ENCODE results near the gene RERE. TPM values are rescaled to one million over a fixed set of nuclear protein-coding genes. Genes with fewer than 3 reads are reported as not detected.

RERE gene
- total and polyA plus RNA-seq, 5 donors = 72.4 to 175 (median 161) TPM

- intact Hi-C loops (cut with DNase I) = no loop called here
- H3K27ac ChIP-seq (ENCODE audit: low read length) = peak overlapping the region; percentile 18
Measured at GRCh38 chr1:8858112-8858668, 40.8 kb upstream of the RERE start.

GRCh38 chr1:8856689-8857412 lies 39.4 kb upstream of the RERE start:
- Histone ChIP-seq H3K27ac (ENCODE audit: low read length) (no peak overlapping the region), H3K4me3 (ENCODE audit: low read length) (no peak overlapping the region), H3K4me1 (ENCODE audit: control insufficient read depth, insufficient read depth, low read length) (peaks cover 4% of the 10 kb centered on the region), H3K9me3 (ENCODE audit: control insufficient read depth, low read length) (no peaks in the 10 kb centered on the region), H3K27me3 (ENCODE audit: control insufficient read depth, insufficient read depth) (no peaks in the 10 kb centered on the region)
- intact Hi-C loops (cut with DNase I) = no loop called here
- ATAC-seq (no peak), DNase-seq (no peak)
- WGBS = 89% methylated on average over 14 of the region's 14 CpGs

More at GRCh38 chr1:8858112-8858668, 40.8 kb upstream of the RERE start:
- Histone ChIP-seq H3K9me3 (ENCODE audit: control insufficient read depth, low read length) (no peaks in the 10 kb centered on the region), H3K4me1 (ENCODE audit: control insufficient read depth, insufficient read depth, low read length) (peaks cover 4% of the 10 kb centered on the region), H3K4me3 (ENCODE audit: low read length) (no peak overlapping the region), H3K27me3 (ENCODE audit: control insufficient read depth, insufficient read depth) (no peaks in the 10 kb centered on the region)
- WGBS = 21% methylated on average over 2 of the region's 2 CpGs
- ATAC-seq (peak; percentile 48 to 79), DNase-seq (no peak)

- intact Hi-C loops (cut with DNase I) = no loop called here
- 87% methylated on average over 7 of the region's 7 CpGs for WGBS
- Histone ChIP-seq H3K4me1 (ENCODE audit: control insufficient read depth, insufficient read depth, low read length) (peaks cover 3% of the 10 kb centered on the region), H3K9me3 (ENCODE audit: control insufficient read depth, low read length) (no peaks in the 10 kb centered on the region), H3K4me3 (ENCODE audit: low read length) (no peak overlapping the region), H3K27ac (ENCODE audit: low read length) (peak overlapping the region; percentile 23), H3K27me3 (ENCODE audit: control insufficient read depth, insufficient read depth) (no peaks in the 10 kb centered on the region)
- ATAC-seq = no peak
- DNase-seq = no peak
Measured at GRCh38 chr1:8854240-8854639, 36.8 kb upstream of the RERE start.

GRCh38 chr1:8851060-8851459 lies 33.6 kb upstream of the RERE start:
- intact Hi-C loops (cut with DNase I) = no loop called here
- ATAC-seq = no peak

GRCh38 chr1:8848663-8849386 lies 31.4 kb upstream of the RERE start:
- 26% methylated on average over 19 of the region's 19 CpGs for WGBS
- Histone ChIP-seq H3K9me3 (ENCODE audit: control insufficient read depth, low read length) (no peaks in the 10 kb centered on the region), H3K27ac (ENCODE audit: low read length) (peak overlapping the region; percentile 8), H3K27me3 (ENCODE audit: control insufficient read depth, insufficient read depth) (no peaks in the 10 kb centered on the region), H3K4me1 (ENCODE audit: control insufficient read depth, insufficient read depth, low read length) (peaks cover 11% of the 10 kb centered on the region), H3K4me3 (ENCODE audit: low read length) (no peak overlapping the region)
- peak; percentile 93 to 97 (median 97) for DNase-seq
- ATAC-seq = peak; percentile 97
- intact Hi-C loops (cut with DNase I) = loop anchor here (10.0 kb wide), 4 partner anchors 104 to 294 kb away; no protein-coding TSS in a partner anchor

More at GRCh38 chr1:8851060-8851459, 33.6 kb upstream of the RERE start:
- WGBS = 96% methylated on average over 5 of the region's 5 CpGs
- no peak overlapping the region for H3K4me3 ChIP-seq (ENCODE audit: low read length)
- H3K9me3 ChIP-seq (ENCODE audit: control insufficient read depth, low read length) = no peaks in the 10 kb centered on the region
- H3K4me1 ChIP-seq (ENCODE audit: control insufficient read depth, insufficient read depth, low read length) = peaks cover 5% of the 10 kb centered on the region
- no peak for DNase-seq
- no peaks in the 10 kb centered on the region for H3K27me3 ChIP-seq (ENCODE audit: control insufficient read depth, insufficient read depth)
- H3K27ac ChIP-seq (ENCODE audit: low read length) = no peak overlapping the region

GRCh38 chr1:8847990-8848389 lies 30.6 kb upstream of the RERE start:
- H3K4me1 ChIP-seq (ENCODE audit: control insufficient read depth, insufficient read depth, low read length) = peaks cover 11% of the 10 kb centered on the region
- H3K27me3 ChIP-seq (ENCODE audit: control insufficient read depth, insufficient read depth) = no peaks in the 10 kb centered on the region
- WGBS = 57% methylated on average over 5 of the region's 5 CpGs
- intact Hi-C loops (cut with DNase I) = loop anchor here (10.0 kb wide), 4 partner anchors 103 to 293 kb away; no protein-coding TSS in a partner anchor
- H3K27ac ChIP-seq (ENCODE audit: low read length) = no peak overlapping the region
- H3K9me3 ChIP-seq (ENCODE audit: control insufficient read depth, low read length) = no peaks in the 10 kb centered on the region
- no peak for DNase-seq
- ATAC-seq = no peak
- H3K4me3 ChIP-seq (ENCODE audit: low read length) = no peak overlapping the region

GRCh38 chr1:8846263-8846662 lies 28.8 kb upstream of the RERE start:
- peaks cover 11% of the 10 kb centered on the region for H3K4me1 ChIP-seq (ENCODE audit: control insufficient read depth, insufficient read depth, low read length)
- intact Hi-C loops (cut with DNase I) = loop anchor here (10.0 kb wide), 4 partner anchors 101 to 291 kb away; no protein-coding TSS in a partner anchor
- no peak for ATAC-seq
- H3K4me3 ChIP-seq (ENCODE audit: low read length) = no peak overlapping the region
- WGBS = 41% methylated on average over 4 of the region's 4 CpGs
- H3K27ac ChIP-seq (ENCODE audit: low read length) = no peak overlapping the region
- no peaks in the 10 kb centered on the region for H3K27me3 ChIP-seq (ENCODE audit: control insufficient read depth, insufficient read depth)
- DNase-seq = no peak
- no peaks in the 10 kb centered on the region for H3K9me3 ChIP-seq (ENCODE audit: control insufficient read depth, low read length)

- Histone ChIP-seq H3K9me3 (ENCODE audit: control insufficient read depth, low read length) (no peaks in the 10 kb centered on the region), H3K27me3 (ENCODE audit: control insufficient read depth, insufficient read depth) (no peaks in the 10 kb centered on the region), H3K4me3 (ENCODE audit: low read length) (no peak overlapping the region), H3K27ac (ENCODE audit: low read length) (no peak overlapping the region), H3K4me1 (ENCODE audit: control insufficient read depth, insufficient read depth, low read length) (peaks cover 11% of the 10 kb centered on the region)
- 86% methylated on average over 21 of the region's 21 CpGs for WGBS
- DNase-seq (no peak), ATAC-seq (no peak)
- intact Hi-C loops (cut with DNase I) = loop anchor here (10.0 kb wide), 4 partner anchors 101 to 291 kb away; no protein-coding TSS in a partner anchor
Measured at GRCh38 chr1:8845104-8846097, 28.0 kb upstream of the RERE start.

GRCh38 chr1:8844501-8845006 lies 27.1 kb upstream of the RERE start:
- H3K9me3 ChIP-seq (ENCODE audit: control insufficient read depth, low read length) = no peaks in the 10 kb centered on the region
- no peaks in the 10 kb centered on the region for H3K27me3 ChIP-seq (ENCODE audit: control insufficient read depth, insufficient read depth)
- intact Hi-C loops (cut with DNase I) = loop anchor here (10.0 kb wide), 4 partner anchors 100 to 290 kb away; no protein-coding TSS in a partner anchor
- peaks cover 11% of the 10 kb centered on the region for H3K4me1 ChIP-seq (ENCODE audit: control insufficient read depth, insufficient read depth, low read length)
- no peak overlapping the region for H3K27ac ChIP-seq (ENCODE audit: low read length)
- 15% methylated on average over 7 of the region's 7 CpGs for WGBS
- peak; percentile 41 to 49 for ATAC-seq
- DNase-seq = peak in 2 of 3 donors; percentile 70
- H3K4me3 ChIP-seq (ENCODE audit: low read length) = no peak overlapping the region

GRCh38 chr1:8841395-8841794 lies 24.0 kb upstream of the RERE start:
- Histone ChIP-seq H3K4me3 (ENCODE audit: low read length) (no peak overlapping the region), H3K9me3 (ENCODE audit: control insufficient read depth, low read length) (no peaks in the 10 kb centered on the region), H3K4me1 (ENCODE audit: control insufficient read depth, insufficient read depth, low read length) (peaks cover 6% of the 10 kb centered on the region), H3K27me3 (ENCODE audit: control insufficient read depth, insufficient read depth) (no peaks in the 10 kb centered on the region), H3K27ac (ENCODE audit: low read length) (no peak overlapping the region)
- ATAC-seq (no peak), DNase-seq (no peak)
- intact Hi-C loops (cut with DNase I) = loop anchor here (10.0 kb wide), 4 partner anchors 97 to 287 kb away; no protein-coding TSS in a partner anchor
- 80% methylated on average over 3 of the region's 3 CpGs for WGBS

Data from right cardiac atrium (tissue), 5 donors.